HepG2 (cell line): ENCODE measurements around the gene TNS4. TPM values are rescaled to one million over a fixed set of nuclear protein-coding genes. Genes with fewer than 3 reads are reported as not detected.

Source experiments
- CHD2 ChIP-seq: IDR thresholded peaks from 2 replicates; pipeline ENCODE4 v1.6.1; 2011; ENCODE audit warnings: low read depth, low read length, improper control_type of control experiment
- HDAC2 ChIP-seq: sonication (generic); formaldehyde crosslinking; IDR thresholded peaks from 2 replicates; pipeline ENCODE4 v1.4.0; 2020; ENCODE audit warnings: missing genetic modification reagents
- HMGXB3 ChIP-seq: sonication (generic); formaldehyde crosslinking; IDR thresholded peaks from 2 replicates; pipeline ENCODE4 v1.4.0; 2020; ENCODE audit warnings: missing genetic modification reagents, borderline replicate concordance
- PAXIP1 ChIP-seq: sonication (generic); formaldehyde crosslinking; conservative IDR thresholded peaks from 2 replicates; pipeline ENCODE4 v1.4.0; 2020; ENCODE audit warnings: mild to moderate bottlenecking, missing genetic modification reagents, moderate library complexity
- TFDP2 ChIP-seq: sonication (generic); formaldehyde crosslinking; IDR thresholded peaks from 2 replicates; pipeline ENCODE4 v1.4.0; 2020; ENCODE audit warnings: missing genetic modification reagents
- ZBTB33 ChIP-seq: sonication (generic); formaldehyde crosslinking; IDR thresholded peaks from 2 replicates; pipeline ENCODE4 v1.4.0; 2020; ENCODE audit warnings: missing genetic modification reagents
- ZBTB7B ChIP-seq: sonication (generic); formaldehyde crosslinking; IDR thresholded peaks from 2 replicates; pipeline ENCODE4 v1.4.0; 2020; ENCODE audit warnings: missing genetic modification reagents
- ZNF276 ChIP-seq: sonication (generic); formaldehyde crosslinking; IDR thresholded peaks from 2 replicates; pipeline ENCODE4 v1.4.0; 2020; ENCODE audit warnings: mild to moderate bottlenecking, low read depth, missing genetic modification reagents
- ZNF280D ChIP-seq: sonication (generic); formaldehyde crosslinking; IDR thresholded peaks from 2 replicates; pipeline ENCODE4 v1.5.1; 2020; ENCODE audit warnings: mild to moderate bottlenecking, missing genetic modification reagents
- ZNF296 ChIP-seq: sonication (generic); formaldehyde crosslinking; conservative IDR thresholded peaks from 2 replicates; pipeline ENCODE4 v1.5.0; 2020; ENCODE audit warnings: mild to moderate bottlenecking, missing genetic modification reagents
- ZNF768 ChIP-seq: sonication (generic); formaldehyde crosslinking; IDR thresholded peaks from 2 replicates; pipeline ENCODE4 v1.4.0; 2020; ENCODE audit warnings: missing genetic modification reagents
- polyA plus RNA-seq, 8 experiments: library from polyadenylated mRNA; depleted of rRNA in 3 of 8; stranded (reverse) in 7 of 8; unstranded in 1 of 8; fragments of >200 nt; fragmentation: Illumina TruSeq in 4 of 8; extraction: Trizol in 4 of 8; gene quantifications; 2 replicates each; pipeline versions ENCODE4 v1.2.1 to v1.2.3, GENCODE V29; 2011 to 2016; ENCODE audit warnings: low read depth in 4 of 8, missing spikeins in 1 of 8, mixed read lengths in 1 of 8; ENCODE audit not compliant: insufficient read depth in 1 of 8
- total RNA-seq, 5 experiments: library from RNA; depleted of rRNA; stranded (reverse); fragments of >200 nt; fragmentation: Illumina TruSeq; extraction: Trizol; gene quantifications; 2 replicates each; pipeline ENCODE4 v1.2.3, GENCODE V29; 2016; ENCODE audit warnings: low read depth in 1 of 5

The TNS4 gene
- total and polyA plus RNA-seq, 2 of the 13 experiments (the other 11 are each of a cell fraction or from before 2014, with no cell fraction given) = 0.58 to 2.1 TPM

- no peak for TF ChIP-seq ZNF280D (CRISPR knock-in tag)
- TF ChIP-seq ZNF276 (CRISPR knock-in tag) = no peak
- peak; percentile 18; the same call in 1 of the 2 replicates for TF ChIP-seq ZBTB33 (CRISPR knock-in tag)
- no peak for TF ChIP-seq CHD2
- TF ChIP-seq TFDP2 (CRISPR knock-in tag) = no peak
- peak; percentile 43; the same call in 1 of the 2 replicates for TF ChIP-seq PAXIP1 (CRISPR knock-in tag)
- TF ChIP-seq ZBTB7B (CRISPR knock-in tag) = no peak
- TF ChIP-seq HDAC2 (CRISPR knock-in tag) = peak; percentile 58
- no peak for TF ChIP-seq ZNF768 (CRISPR knock-in tag)
- no peak for TF ChIP-seq HMGXB3
- TF ChIP-seq ZNF296 = no peak
Observed at GRCh38 chr17:40516581-40517285, 15.3 kb upstream of the TNS4 start (continued).
